Body of pancreas (tissue), 4 donors: ENCODE data around the gene TMEM164. TPM values are rescaled to one million over a fixed set of nuclear protein-coding genes. Genes with fewer than 3 reads are reported as not detected.

Source experiments
- ATAC-seq: fragments of 150-250 bp; one replicate; pipeline ENCODE4 v1.9.1; 2016
- DNase-seq, 4 donors: peaks; one replicate each; pipeline ENCODE4 v3.0.0-alpha.2; 2019
- H3K27ac ChIP-seq, 4 donors: fragments of 200-600 bp; sonication (generic); 1 replicate in 3 of 4; 2 replicates in 1 of 4; pipeline versions ENCODE4 v1.5.1 to v1.6.1; 2016 to 2019; ENCODE audit warnings: mild to moderate bottlenecking in 1 of 4, mixed read lengths in 1 of 4, moderate library complexity in 1 of 4
- H3K27me3 ChIP-seq, 2 donors: fragments of 200-600 bp; sonication (generic); one replicate each; pipeline ENCODE4 v1.6.0; 2016; ENCODE audit warnings: mild to moderate bottlenecking in 1 of 2
- H3K36me3 ChIP-seq, 2 donors: fragments of 200-600 bp; sonication (generic); replicated peaks in 1 of 2; 2 replicates each; pipeline ENCODE4 v1.5.1; 2016; ENCODE audit warnings: low read depth in 2 of 2; ENCODE audit not compliant: insufficient read depth in 1 of 2
- H3K4me1 ChIP-seq: fragments of 200-600 bp; sonication (generic); one replicate; pipeline ENCODE4 v1.6.0; 2016
- H3K4me3 ChIP-seq, 2 donors: fragments of 200-600 bp; sonication (generic); 1 replicate in 1 of 2; 2 replicates in 1 of 2; pipeline ENCODE4 v1.5.1; 2016 to 2019
- H3K9me3 ChIP-seq, 3 donors: fragments of 200-600 bp; sonication (generic); 1 replicate in 2 of 3; 2 replicates in 1 of 3; pipeline ENCODE4 v1.5.1; 2016
- CTCF ChIP-seq, 7 experiments: fragments of 450-650 bp in 4 of 7; fragments of 200-600 bp in 3 of 7; sonication (generic) in 3 of 7; IDR thresholded peaks; one replicate each; pipeline ENCODE4 v1.5.1; 2016 to 2019; ENCODE audit warnings: antibody characterized with exemption in 7 of 7
- POLR2A ChIP-seq, 3 donors: fragments of 450-650 bp; IDR thresholded peaks; one replicate each; pipeline ENCODE4 v1.6.1; 2016; ENCODE audit warnings: antibody characterized with exemption in 3 of 3, mild to moderate bottlenecking in 2 of 3
- WGBS, 2 donors: methylation state at CpG; one replicate each; pipeline ENCODE4 v1.1.5; 2017; 5-methylcytosine and 5-hydroxymethylcytosine counted together
- intact Hi-C: fragments of 100-400 bp; cut with DNase I; formaldehyde crosslinking; loops from one replicate; pipeline ENCODE4 v1.15.1; 2023
- total RNA-seq, 2 donors: library from RNA; depleted of rRNA; stranded (reverse); fragments of >200 nt; gene quantifications; one replicate each; pipeline ENCODE4 v1.1.0, GENCODE V29; 2016

The TMEM164 gene
- total RNA-seq, 2 donors from 2014 or later: 16.1 to 334 TPM

GRCh38 chrX:110013968-110014367 lies 11.1 kb downstream of the TMEM164 start:
- ATAC-seq (no peak), DNase-seq (no peak)
- Histone ChIP-seq H3K9me3 (no peaks in the 10 kb centered on the region), H3K4me3 (no peak overlapping the region), H3K36me3 (no peaks in the 10 kb centered on the region), H3K4me1 (peaks cover 39% of the 10 kb centered on the region), H3K27me3 (no peaks in the 10 kb centered on the region), H3K27ac (peak overlapping the region in 1 of 4 donors; percentile 44)
- TF ChIP-seq POLR2A (IDR thresholded peaks at IDR 0.05) (no peak), CTCF (IDR thresholded peaks at IDR 0.05) (no peak)
- 96% methylated on average over 4 of the region's 4 CpGs for WGBS, 2 donors
- intact Hi-C loops: no loop called here

- Histone ChIP-seq H3K9me3 (no peaks in the 10 kb centered on the region), H3K27me3 (no peaks in the 10 kb centered on the region), H3K36me3 (no peaks in the 10 kb centered on the region), H3K27ac (peak overlapping the region in 3 of 4 donors; percentile 31 to 65 (median 65)), H3K4me3 (no peak overlapping the region), H3K4me1 (peaks cover 39% of the 10 kb centered on the region)
- peak; percentile 14 to 35 (median 28) for DNase-seq
- 11 to 53% methylated on average over 1 to 2 of the region's 2 CpGs for WGBS, 2 donors
- TF ChIP-seq POLR2A (IDR thresholded peaks at IDR 0.05) (no peak), CTCF (IDR thresholded peaks at IDR 0.05) (no peak)
- no peak for ATAC-seq
- intact Hi-C loops: no loop called here
Measured at GRCh38 chrX:110015032-110015431, 12.1 kb downstream of the TMEM164 start.

- H3K4me1 ChIP-seq: peaks cover 39% of the 10 kb centered on the region
- WGBS, 2 donors: 83 to 86% methylated on average over 1 to 2 of the region's 5 CpGs
- TF ChIP-seq CTCF (IDR thresholded peaks at IDR 0.05) (no peak), POLR2A (IDR thresholded peaks at IDR 0.05) (no peak)
- ATAC-seq (no peak), DNase-seq (no peak)
- no peaks in the 10 kb centered on the region for H3K36me3 ChIP-seq
- peak overlapping the region; percentile 25 to 65 (median 48) for H3K27ac ChIP-seq
- intact Hi-C loops: no loop called here
- no peaks in the 10 kb centered on the region for H3K9me3 ChIP-seq
- H3K4me3 ChIP-seq: no peak overlapping the region
- no peaks in the 10 kb centered on the region for H3K27me3 ChIP-seq
Measured at GRCh38 chrX:110015915-110016314, 13.0 kb downstream of the TMEM164 start.

GRCh38 chrX:110020536-110020935 lies 17.6 kb downstream of the TMEM164 start:
- DNase-seq (no peak), ATAC-seq (no peak)
- 78 to 80% methylated on average over 1 of the region's 1 CpG for WGBS, 2 donors
- intact Hi-C loops: no loop called here
- H3K9me3 ChIP-seq: no peaks in the 10 kb centered on the region
- no peak overlapping the region for H3K4me3 ChIP-seq
- no peaks in the 10 kb centered on the region for H3K36me3 ChIP-seq
- no peak for TF ChIP-seq POLR2A (IDR thresholded peaks at IDR 0.05)
- no peak for TF ChIP-seq CTCF (IDR thresholded peaks at IDR 0.05)
- H3K4me1 ChIP-seq: peaks cover 22% of the 10 kb centered on the region
- no peak overlapping the region for H3K27ac ChIP-seq
- H3K27me3 ChIP-seq: no peaks in the 10 kb centered on the region

GRCh38 chrX:110021258-110022022 lies 18.5 kb downstream of the TMEM164 start:
- intact Hi-C loops: no loop called here
- no peak for ATAC-seq
- no peak for DNase-seq
- TF ChIP-seq POLR2A (IDR thresholded peaks at IDR 0.05) (no peak), CTCF (IDR thresholded peaks at IDR 0.05) (no peak)
- no peak overlapping the region for H3K27ac ChIP-seq
- no peaks in the 10 kb centered on the region for H3K9me3 ChIP-seq
- H3K36me3 ChIP-seq: no peaks in the 10 kb centered on the region
- peaks cover 15% of the 10 kb centered on the region for H3K4me1 ChIP-seq
- 65 to 67% methylated on average over 4 of the region's 4 CpGs for WGBS, 2 donors
- H3K4me3 ChIP-seq: no peak overlapping the region
- no peaks in the 10 kb centered on the region for H3K27me3 ChIP-seq
